B cell (primary cell): Measurements from ENCODE around the gene PDZD2. TPM values are rescaled to one million over a fixed set of nuclear protein-coding genes. Genes with fewer than 3 reads are reported as not detected.

Source experiments
- ATAC-seq: fragments of 200-7000 bp; cut with Tn5 transposase; one replicate; pipeline ENCODE4 v1.10.0; 2021; ENCODE audit warnings: low read depth, mild to moderate bottlenecking, moderate number of reproducible peaks, moderate library complexity
- CTCF ChIA-PET: fragments of 350-600 bp; sonication (Branson Sonifier 250); formaldehyde crosslinking; loops from one replicate; lab custom pipeline; 2021; ENCODE audit warnings: antibody characterized with exemption, inconsistent platforms; lab: Charles Lee
- POLR2A ChIA-PET: fragments of 350-600 bp; sonication (Branson Sonifier 250); formaldehyde crosslinking; loops from one replicate; lab custom pipeline; 2021; ENCODE audit warnings: antibody characterized with exemption; lab: Charles Lee
- DNase-seq: peaks from one replicate; pipeline ENCODE4 v3.0.0; 2013
- H2AFZ ChIP-seq: 2 replicates; pipeline ENCODE4 v1.6.1; 2012; ENCODE audit warnings: mild to moderate bottlenecking, low read depth, low read length; ENCODE audit not compliant: insufficient read depth, poor library complexity, severe bottlenecking
- H3K27ac ChIP-seq, 2 donors: 1 replicate in 1 of 2; 2 replicates in 1 of 2; pipeline ENCODE4 v1.5.1; 2012 to 2013; ENCODE audit warnings: low read length in 2 of 2, mild to moderate bottlenecking in 2 of 2, moderate library complexity in 1 of 2
- H3K27me3 ChIP-seq, 4 experiments: fragments of 200-600 bp in 1 of 4; sonication (generic) in 1 of 4; replicated peaks in 1 of 4; 1 replicate in 2 of 4; 2 replicates in 2 of 4; pipeline versions ENCODE4 v1.6.1 to v1.7.0; 2013 to 2016; ENCODE audit warnings: low read length in 3 of 4, mild to moderate bottlenecking in 2 of 4, mixed read lengths in 1 of 4, moderate library complexity in 1 of 4; ENCODE audit not compliant: insufficient read depth in 4 of 4, control insufficient read depth in 3 of 4; ENCODE audit errors: control extremely low read depth in 1 of 4
- H3K36me3 ChIP-seq, 2 experiments: replicated peaks in 1 of 2; 1 replicate in 1 of 2; 2 replicates in 1 of 2; pipeline versions ENCODE4 v1.6.1 to v1.7.1; 2013; ENCODE audit warnings: low read length in 1 of 2; ENCODE audit not compliant: insufficient read depth in 2 of 2, control insufficient read depth in 1 of 2; ENCODE audit errors: control extremely low read depth in 1 of 2, extremely low read depth in 1 of 2
- H3K4me1 ChIP-seq, 2 donors: fragments of 200-600 bp in 1 of 2; sonication (generic) in 1 of 2; 1 replicate in 1 of 2; 2 replicates in 1 of 2; pipeline versions ENCODE4 v1.5.1 to v1.6.1; 2013 to 2017; ENCODE audit warnings: low read length in 2 of 2; ENCODE audit not compliant: control insufficient read depth in 2 of 2, insufficient read depth in 2 of 2
- H3K4me2 ChIP-seq: replicated peaks from 2 replicates; pipeline ENCODE3; 2012; ENCODE audit warnings: mild to moderate bottlenecking, low read depth, low read length; ENCODE audit not compliant: poor library complexity, severe bottlenecking
- H3K4me3 ChIP-seq, 5 experiments: fragments of 200-600 bp in 1 of 5; sonication (generic) in 1 of 5; 1 replicate in 3 of 5; 2 replicates in 2 of 5; pipeline versions ENCODE4 v1.5.1 to v1.7.0; 2011 to 2016; ENCODE audit warnings: low read length in 4 of 5, mild to moderate bottlenecking in 4 of 5, low read depth in 2 of 5, control low read depth in 1 of 5, moderate library complexity in 1 of 5; ENCODE audit not compliant: insufficient read depth in 1 of 5; ENCODE audit errors: control extremely low read depth in 1 of 5, extremely low read depth in 1 of 5
- H3K79me2 ChIP-seq: fragments of 200-600 bp; sonication (generic); one replicate; pipeline ENCODE4 v1.6.0; 2016; ENCODE audit warnings: low read length; ENCODE audit not compliant: control insufficient read depth, insufficient read depth
- H3K9ac ChIP-seq: fragments of 200-600 bp; sonication (generic); 2 replicates; pipeline ENCODE4 v1.6.1; 2017; ENCODE audit warnings: mild to moderate bottlenecking, low read length, moderate library complexity
- H3K9me3 ChIP-seq, 3 donors: one replicate each; pipeline versions ENCODE4 v1.6.1 to v1.7.1; 2013; ENCODE audit warnings: low read length in 2 of 3; ENCODE audit not compliant: control insufficient read depth in 2 of 3, insufficient read depth in 1 of 3; ENCODE audit errors: control extremely low read depth in 1 of 3
- H4K20me1 ChIP-seq: 2 replicates; pipeline ENCODE4 v1.6.0; 2012; ENCODE audit warnings: mild to moderate bottlenecking, low read length; ENCODE audit not compliant: insufficient read depth, control insufficient read depth, poor library complexity, severe bottlenecking
- H3K27ac Mint-ChIP-seq: one replicate; pipeline ENCODE4 v1.8.0; 2021; ENCODE audit warnings: mixed read lengths
- H3K27me3 Mint-ChIP-seq: one replicate; pipeline ENCODE4 v1.8.0; 2021; ENCODE audit warnings: mixed read lengths
- H3K4me1 Mint-ChIP-seq: one replicate; pipeline ENCODE4 v1.8.0; 2021; ENCODE audit warnings: mixed read lengths
- H3K4me3 Mint-ChIP-seq: one replicate; pipeline ENCODE4 v1.8.0; 2021; ENCODE audit warnings: mixed read lengths
- H3K9me3 Mint-ChIP-seq: one replicate; pipeline ENCODE4 v1.8.0; 2022; ENCODE audit warnings: mixed read lengths; ENCODE audit not compliant: insufficient read depth
- CTCF ChIP-seq: fragments of 200-600 bp; IDR thresholded peaks from one replicate; pipeline ENCODE4 v1.8.0; 2022; ENCODE audit warnings: antibody characterized with exemption, mild to moderate bottlenecking
- EZH2 ChIP-seq: IDR thresholded peaks from 2 replicates; pipeline ENCODE4 v1.6.1; 2012; ENCODE audit warnings: borderline replicate concordance, low read depth, mild to moderate bottlenecking, moderate library complexity, low read length; ENCODE audit not compliant: insufficient read depth, poor library complexity, severe bottlenecking
- WGBS: methylation state at CpG from one replicate; pipeline ENCODE4 v1.1.5; 2013; ENCODE audit warnings: missing lambda C conversion rate; ENCODE audit not compliant: insufficient coverage; 5-methylcytosine and 5-hydroxymethylcytosine counted together
- intact Hi-C: fragments of 100-400 bp; cut with micrococcal nuclease; formaldehyde crosslinking; loops from one replicate; pipeline ENCODE4 v1.10.0; 2022
- polyA plus RNA-seq: library from polyadenylated mRNA; depleted of rRNA; stranded (reverse); fragments of >200 nt; gene quantifications from 2 replicates; pipeline ENCODE4 v1.2.3, GENCODE V29; 2012
- total RNA-seq, 2 donors: library from RNA; stranded (reverse); fragments of 120-200 nt in 1 of 2; gene quantifications; 1 replicate in 1 of 2; 2 replicates in 1 of 2; pipeline versions ENCODE4 v1.2.3 to v1.2.4, GENCODE V29; 2013 to 2022

The PDZD2 gene
- total and polyA plus RNA-seq, 2 donors (not counting 1 experiment from before 2014, with no cell fraction given): not detected

- Mint-ChIP-seq H3K27ac (no peak overlapping the region), H3K9me3 (no peaks in the 10 kb centered on the region), H3K27me3 (peaks cover 48% of the 10 kb centered on the region), H3K4me3 (peak overlapping the region; percentile 60), H3K4me1 (peaks cover 13% of the 10 kb centered on the region)
- intact Hi-C loops: no loop called here
- H3K9ac ChIP-seq: no peak overlapping the region
- POLR2A ChIA-PET: no interaction called here
- WGBS: 3% methylated on average over 42 of the region's 49 CpGs
- no peaks in the 10 kb centered on the region for H3K79me2 ChIP-seq
- H3K4me2 ChIP-seq: peak overlapping the region; percentile 27
- no peak overlapping the region for H3K4me3 ChIP-seq
- CTCF ChIA-PET: no interaction called here
- H3K27me3 ChIP-seq: peaks cover 0 to 30% (median 13%) of the 10 kb centered on the region in 4 experiments
- no peaks in the 10 kb centered on the region for H3K36me3 ChIP-seq
- no peaks in the 10 kb centered on the region for H4K20me1 ChIP-seq
- peaks cover 0 to 20% (median 7%) of the 10 kb centered on the region in 3 donors for H3K9me3 ChIP-seq
- no peak for DNase-seq
- H3K27ac ChIP-seq: no peak overlapping the region
- TF ChIP-seq CTCF: no peak
- TF ChIP-seq EZH2: no peak
- H3K4me1 ChIP-seq: peaks cover 13 to 21% of the 10 kb centered on the region in 2 donors
- no peak for ATAC-seq
- peak overlapping the region; percentile 22 for H2AFZ ChIP-seq
Measured at GRCh38 chr5:31854181-31855133, 215.5 kb downstream of the PDZD2 start.
